Brain pericyte (primary cell): ENCODE data around the gene UTF1.
"Not testable (repeated sequence)": the region's sequence is repeated elsewhere in the genome, so short reads cannot be mapped to it uniquely, and the experiment has no call there.

Source experiments
- DNase-seq: peaks from one replicate; pipeline ENCODE4 v3.0.0-alpha.2; 2012; ENCODE audit warnings: low read depth, low spot score

UTF1 gene

GRCh38 chr10:133227256-133227655 lies 2.8 kb upstream of the UTF1 start:
- DNase-seq: no peak

GRCh38 chr10:133229265-133230043 lies 563 bp upstream of the UTF1 start:
- no peak for DNase-seq

- DNase-seq: no peak
Measured at GRCh38 chr10:133230387-133231195, 574 bp downstream of the UTF1 start.

- DNase-seq: no peak
Measured at GRCh38 chr10:133231244-133231945, 1.4 kb downstream of the UTF1 start.

- no peak for DNase-seq
Measured at GRCh38 chr10:133231946-133232574, 2.0 kb downstream of the UTF1 start.

GRCh38 chr10:133234796-133235195 lies 4.8 kb downstream of the UTF1 start:
- not testable (repeated sequence) for DNase-seq

- no peak for DNase-seq
Measured at GRCh38 chr10:133235265-133235855, 5.3 kb downstream of the UTF1 start.

- DNase-seq: no peak
Measured at GRCh38 chr10:133235932-133236331, 5.9 kb downstream of the UTF1 start.

- DNase-seq: no peak
Measured at GRCh38 chr10:133236401-133237240, 6.6 kb downstream of the UTF1 start.

GRCh38 chr10:133237241-133237587 lies 7.2 kb downstream of the UTF1 start:
- DNase-seq: no peak

GRCh38 chr10:133237588-133238465 lies 7.8 kb downstream of the UTF1 start, which contains the start of gene VENTX:
VENTX (plus strand) TSS chr10:133237855; CDS start chr10:133237915, 60 bp downstream.
- DNase-seq: no peak

- no peak for DNase-seq
Measured at GRCh38 chr10:133238466-133238804, 8.4 kb downstream of the UTF1 start.

- no peak for DNase-seq
Measured at GRCh38 chr10:133239990-133240389, 10.0 kb downstream of the UTF1 start.

- DNase-seq: no peak
Measured at GRCh38 chr10:133241501-133242205, 11.6 kb downstream of the UTF1 start.

GRCh38 chr10:133242611-133243356 lies 12.8 kb downstream of the UTF1 start:
- no peak for DNase-seq

- DNase-seq: no peak
Measured at GRCh38 chr10:133243593-133243992, 13.6 kb downstream of the UTF1 start.

- DNase-seq: no peak
Measured at GRCh38 chr10:133245439-133246235, 15.6 kb downstream of the UTF1 start.
